ENCODE results near the gene FAM47A. TPM values are rescaled to one million over a fixed set of nuclear protein-coding genes. Genes with fewer than 3 reads are reported as not detected.

FAM47A gene
- total RNA-seq = not detected in 2 replicates

DNA sequence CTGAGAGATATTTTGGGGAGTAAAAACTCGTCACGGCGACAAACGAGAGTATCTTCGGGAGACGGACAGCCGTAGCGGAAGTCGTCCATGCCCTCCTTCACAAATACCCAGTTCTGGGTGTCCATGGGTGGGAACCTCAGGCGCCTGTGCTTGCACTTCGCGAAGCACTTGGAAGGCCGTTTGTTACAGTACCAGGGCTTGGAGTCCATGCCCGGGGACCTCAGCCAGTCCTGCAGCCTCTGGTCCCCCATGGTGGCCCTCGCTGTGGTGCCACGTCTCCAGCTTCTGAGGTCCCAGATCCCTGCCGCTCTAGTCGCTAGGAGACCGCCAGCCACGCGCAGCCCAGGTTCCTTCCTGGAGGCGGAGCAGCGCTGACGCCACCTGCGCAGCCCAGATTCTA is at the start of gene FAM47A:
FAM47A (minus strand) TSS at position 287 of the 400 bp plus-strand sequence; CDS start at position 251, 36 bp downstream.

